Neuronal stem cell (in vitro differentiated cells): ENCODE data around the gene TOR1AIP1.

Experiments
- DNase-seq: peaks from one replicate; pipeline ENCODE4 v3.0.0-alpha.2; 2013; ENCODE audit warnings: low spot score
- H2AFZ ChIP-seq: one replicate; pipeline ENCODE4 v1.6.1; 2013; ENCODE audit warnings: mild to moderate bottlenecking, low read length, inconsistent platforms
- H2AK5ac ChIP-seq: 2 replicates; pipeline ENCODE4 v1.6.1; 2013; ENCODE audit warnings: low read depth, mild to moderate bottlenecking, inconsistent platforms, low read length, moderate library complexity, mixed read lengths
- H2BK120ac ChIP-seq: 2 replicates; pipeline ENCODE4 v1.6.1; 2013; ENCODE audit warnings: low read depth, mild to moderate bottlenecking, inconsistent platforms, low read length, moderate library complexity, mixed read lengths
- H2BK12ac ChIP-seq: one replicate; pipeline ENCODE4 v1.6.1; 2013; ENCODE audit warnings: low read length, inconsistent platforms
- H2BK15ac ChIP-seq: 2 replicates; pipeline ENCODE4 v1.6.1; 2013; ENCODE audit warnings: mild to moderate bottlenecking, low read length, inconsistent platforms, mixed read lengths
- H2BK5ac ChIP-seq: one replicate; pipeline ENCODE4 v1.6.1; 2013; ENCODE audit warnings: inconsistent platforms, mild to moderate bottlenecking, low read length, moderate library complexity
- H3K14ac ChIP-seq: one replicate; pipeline ENCODE4 v1.6.1; 2013; ENCODE audit warnings: low read length, inconsistent platforms
- H3K18ac ChIP-seq: 2 replicates; pipeline ENCODE4 v1.6.1; 2013; ENCODE audit warnings: low read length, inconsistent platforms
- H3K23ac ChIP-seq: 2 replicates; pipeline ENCODE4 v1.6.1; 2013; ENCODE audit warnings: low read depth, mild to moderate bottlenecking, mixed read lengths, low read length, inconsistent platforms; ENCODE audit not compliant: poor library complexity
- H3K27ac ChIP-seq: replicated peaks from 3 replicates; pipeline ENCODE4 v1.5.1; 2013; ENCODE audit warnings: low read length, inconsistent platforms
- H3K27me3 ChIP-seq, 3 experiments: 2 replicates each; pipeline ENCODE4 v1.6.1; 2013; ENCODE audit warnings: low read length in 3 of 3, mild to moderate bottlenecking in 2 of 3, inconsistent platforms in 1 of 3, low read depth in 1 of 3, mixed read lengths in 1 of 3, moderate library complexity in 1 of 3; ENCODE audit not compliant: control insufficient read depth in 3 of 3, insufficient read depth in 3 of 3
- H3K36me3 ChIP-seq, 2 donors: replicated peaks in 1 of 2; 2 replicates each; pipeline ENCODE4 v1.6.1; 2013; ENCODE audit warnings: low read length in 2 of 2; ENCODE audit not compliant: control insufficient read depth in 2 of 2, insufficient read depth in 2 of 2
- H3K4ac ChIP-seq: 2 replicates; pipeline ENCODE4 v1.6.1; 2013; ENCODE audit warnings: inconsistent platforms, mild to moderate bottlenecking, low read length, moderate library complexity
- H3K4me1 ChIP-seq, 2 donors: 1 replicate in 1 of 2; 2 replicates in 1 of 2; pipeline ENCODE4 v1.6.1; 2013; ENCODE audit warnings: low read length in 2 of 2, low read depth in 1 of 2; ENCODE audit not compliant: control insufficient read depth in 2 of 2, insufficient read depth in 1 of 2
- H3K4me2 ChIP-seq: one replicate; pipeline ENCODE4 v1.6.1; 2013; ENCODE audit warnings: mild to moderate bottlenecking, low read length, inconsistent platforms; ENCODE audit not compliant: insufficient read depth, poor library complexity, severe bottlenecking
- H3K4me3 ChIP-seq, 2 donors: 2 replicates each; pipeline ENCODE4 v1.5.1; 2013; ENCODE audit warnings: low read length in 2 of 2, mild to moderate bottlenecking in 2 of 2, inconsistent platforms in 1 of 2, moderate library complexity in 1 of 2
- H3K79me1 ChIP-seq: one replicate; pipeline ENCODE4 v1.6.1; 2013; ENCODE audit warnings: low read depth, mild to moderate bottlenecking, inconsistent platforms, low read length, moderate library complexity
- H3K9ac ChIP-seq: one replicate; pipeline ENCODE4 v1.6.1; 2013; ENCODE audit warnings: mild to moderate bottlenecking, low read depth, low read length, inconsistent platforms; ENCODE audit not compliant: poor library complexity
- H3K9me3 ChIP-seq, 2 donors: replicated peaks in 1 of 2; 2 replicates each; pipeline versions ENCODE3 to v1.6.1; 2013; ENCODE audit warnings: low read length in 2 of 2, mild to moderate bottlenecking in 2 of 2, inconsistent platforms in 1 of 2, low read depth in 1 of 2, mixed read lengths in 1 of 2, moderate library complexity in 1 of 2; ENCODE audit not compliant: control insufficient read depth in 2 of 2, insufficient read depth in 1 of 2
- H4K8ac ChIP-seq: one replicate; pipeline ENCODE4 v1.6.1; 2013; ENCODE audit warnings: low read depth, mild to moderate bottlenecking, inconsistent platforms, low read length, moderate library complexity
- H4K91ac ChIP-seq: one replicate; pipeline ENCODE4 v1.6.1; 2013; ENCODE audit warnings: low read length, low read depth, mild to moderate bottlenecking, inconsistent platforms; ENCODE audit not compliant: poor library complexity
- WGBS, 2 donors: extraction: QIAGEN DNeasy Blood & Tissue Kit; methylation state at CpG; one replicate each; pipeline ENCODE4 v1.1.7; 2013; ENCODE audit warnings: missing lambda C conversion rate in 2 of 2, mixed read lengths in 1 of 2; ENCODE audit not compliant: insufficient read length in 2 of 2, insufficient replicate concordance in 1 of 2; ENCODE audit errors: extremely low coverage in 2 of 2; 5-methylcytosine and 5-hydroxymethylcytosine counted together

The TOR1AIP1 gene

DNA sequence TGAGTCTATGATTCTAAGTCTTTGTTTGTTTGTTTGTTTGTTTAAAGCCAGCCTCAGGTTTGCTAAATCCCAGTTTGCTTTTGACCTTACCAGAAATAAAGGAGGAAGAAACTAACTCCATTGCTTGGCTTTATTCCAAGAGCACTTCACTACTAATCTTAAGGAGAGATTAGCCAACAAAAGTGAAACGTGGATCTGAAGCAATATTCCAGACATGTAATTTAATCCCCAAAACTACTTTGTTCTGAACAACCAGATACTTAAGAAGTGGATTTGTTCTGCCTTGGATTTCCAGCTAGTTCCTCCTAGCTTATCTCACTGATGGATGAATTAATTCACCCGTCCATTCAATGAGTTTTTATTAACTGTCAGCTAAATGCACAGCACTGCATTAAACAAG is 56.7 kb downstream of the TOR1AIP1 start:
- H3K27me3 ChIP-seq, result peaks cover 0 to 3% (median 0%) of the 10 kb centered on the region in 3 experiments
- H3K14ac ChIP-seq, result no peak overlapping the region
- no peak overlapping the region for H3K9ac ChIP-seq
- H3K4me2 ChIP-seq, result no peak overlapping the region
- H3K4ac ChIP-seq, result no peak overlapping the region
- H4K91ac ChIP-seq, result no peak overlapping the region
- H2AFZ ChIP-seq, result no peak overlapping the region
- H2BK5ac ChIP-seq, result no peak overlapping the region
- no peak overlapping the region for H3K23ac ChIP-seq
- no peak overlapping the region for H2BK15ac ChIP-seq
- no peak overlapping the region for H2BK12ac ChIP-seq
- no peak overlapping the region for H4K8ac ChIP-seq
- no CpG with 5 or more reads among the region's 2 CpGs for WGBS, 2 donors
- H3K4me1 ChIP-seq, result no peaks in the 10 kb centered on the region
- no peaks in the 10 kb centered on the region for H3K79me1 ChIP-seq
- no peak overlapping the region for H3K18ac ChIP-seq
- no peak overlapping the region for H2BK120ac ChIP-seq
- H3K27ac ChIP-seq, result no peak overlapping the region
- no peak overlapping the region for H3K4me3 ChIP-seq
- no peak overlapping the region for H2AK5ac ChIP-seq
- DNase-seq, result no peak
- no peaks in the 10 kb centered on the region for H3K9me3 ChIP-seq
- no peaks in the 10 kb centered on the region for H3K36me3 ChIP-seq

- H3K36me3 ChIP-seq, result no peaks in the 10 kb centered on the region
- H3K9me3 ChIP-seq, result no peaks in the 10 kb centered on the region
- no peak overlapping the region for H3K4ac ChIP-seq
- peaks cover 0 to 3% (median 0%) of the 10 kb centered on the region in 3 experiments for H3K27me3 ChIP-seq
- no peak overlapping the region for H3K23ac ChIP-seq
- DNase-seq, result no peak
- no peak overlapping the region for H3K18ac ChIP-seq
- no peak overlapping the region for H3K9ac ChIP-seq
- H2BK12ac ChIP-seq, result no peak overlapping the region
- no CpG with 5 or more reads among the region's 1 CpG for WGBS, 2 donors
- no peak overlapping the region for H3K14ac ChIP-seq
- peak overlapping the region; percentile 19 for H3K27ac ChIP-seq
- no peak overlapping the region for H2AFZ ChIP-seq
- H3K4me2 ChIP-seq, result no peak overlapping the region
- H2BK15ac ChIP-seq, result no peak overlapping the region
- H2BK5ac ChIP-seq, result no peak overlapping the region
- no peak overlapping the region for H3K4me3 ChIP-seq
- H3K4me1 ChIP-seq, result no peaks in the 10 kb centered on the region
- H2BK120ac ChIP-seq, result no peak overlapping the region
- H3K79me1 ChIP-seq, result no peaks in the 10 kb centered on the region
- H2AK5ac ChIP-seq, result no peak overlapping the region
- H4K8ac ChIP-seq, result no peak overlapping the region
- no peak overlapping the region for H4K91ac ChIP-seq
Observed at GRCh38 chr1:179939941-179940340, 57.9 kb downstream of the TOR1AIP1 start.

- Histone ChIP-seq H2AFZ (no peak overlapping the region), H3K27me3 (peaks cover 0 to 3% (median 0%) of the 10 kb centered on the region in 3 experiments), H4K91ac (no peak overlapping the region), H3K4me3 (no peak overlapping the region), H3K14ac (no peak overlapping the region), H2BK12ac (no peak overlapping the region), H2BK15ac (no peak overlapping the region), H2BK5ac (no peak overlapping the region), H3K79me1 (no peaks in the 10 kb centered on the region), H2AK5ac (no peak overlapping the region), H2BK120ac (no peak overlapping the region), H4K8ac (no peak overlapping the region), H3K9ac (no peak overlapping the region), H3K4me2 (no peak overlapping the region), H3K23ac (no peak overlapping the region), H3K27ac (no peak overlapping the region), H3K4ac (no peak overlapping the region), H3K18ac (no peak overlapping the region), H3K36me3 (no peaks in the 10 kb centered on the region), H3K4me1 (no peaks in the 10 kb centered on the region), H3K9me3 (no peaks in the 10 kb centered on the region)
- no peak for DNase-seq
- WGBS, 2 donors, result no CpG with 5 or more reads among the region's 2 CpGs
Observed at GRCh38 chr1:179941454-179941853, 59.4 kb downstream of the TOR1AIP1 start.

DNA sequence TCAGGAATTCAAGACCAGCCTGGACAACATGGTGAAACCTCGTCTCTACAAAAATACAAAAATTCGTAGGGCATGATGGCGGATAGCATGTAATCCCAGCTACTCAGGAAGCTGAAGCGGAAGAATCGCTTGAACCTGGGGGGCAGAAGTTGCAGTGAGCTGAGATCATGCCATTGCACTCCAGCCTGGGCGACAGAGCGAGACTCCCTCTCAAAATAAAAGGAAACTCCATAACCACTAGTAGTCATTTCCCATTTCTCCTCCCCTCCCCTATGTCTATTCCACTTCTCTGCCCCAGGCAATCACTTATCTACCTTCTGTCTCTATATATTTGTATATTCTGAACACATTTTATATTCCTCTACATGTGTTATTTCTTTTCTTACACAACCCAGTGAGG is 68.6 kb downstream of the TOR1AIP1 start:
- H4K91ac ChIP-seq, result no peak overlapping the region
- no peaks in the 10 kb centered on the region for H3K27me3 ChIP-seq
- H3K4me2 ChIP-seq, result no peak overlapping the region
- no peak overlapping the region for H3K27ac ChIP-seq
- no peaks in the 10 kb centered on the region for H3K36me3 ChIP-seq
- H4K8ac ChIP-seq, result no peak overlapping the region
- H3K14ac ChIP-seq, result no peak overlapping the region
- WGBS, 2 donors, result no CpG with 5 or more reads among the region's 7 CpGs
- no peak overlapping the region for H2AFZ ChIP-seq
- no peak for DNase-seq
- no peaks in the 10 kb centered on the region for H3K9me3 ChIP-seq
- no peak overlapping the region for H2BK5ac ChIP-seq
- H2BK15ac ChIP-seq, result no peak overlapping the region
- H3K4ac ChIP-seq, result no peak overlapping the region
- H2BK12ac ChIP-seq, result no peak overlapping the region
- no peak overlapping the region for H2BK120ac ChIP-seq
- peaks cover 0 to 1% of the 10 kb centered on the region in 2 donors for H3K4me1 ChIP-seq
- no peak overlapping the region for H3K23ac ChIP-seq
- no peak overlapping the region for H3K18ac ChIP-seq
- H3K79me1 ChIP-seq, result peaks cover 4% of the 10 kb centered on the region
- H2AK5ac ChIP-seq, result no peak overlapping the region
- H3K4me3 ChIP-seq, result no peak overlapping the region
- H3K9ac ChIP-seq, result no peak overlapping the region
